IMR-90 (cell line): ENCODE data around the gene SYNGR4. TPM values are rescaled to one million over a fixed set of nuclear protein-coding genes. Genes with fewer than 3 reads are reported as not detected.

Experiments
- ATAC-seq: fragments of 200-7000 bp; cut with Tn5 transposase; 2 replicates; pipeline ENCODE4 v1.9.1; 2020; ENCODE audit warnings: low read depth, mild to moderate bottlenecking, moderate library complexity
- BruUV-seq: library from RNA; stranded (reverse); fragments of 400-500 nt; replicated peaks from 2 replicates; lab custom pipeline; 2021; lab: Mats Ljungman, UMichigan
- CTCF ChIA-PET: fragments of 300-600 bp; formaldehyde crosslinking; extraction: SDS; loops from one replicate; lab custom pipeline; 2021; ENCODE audit warnings: antibody characterized with exemption; lab: Yijun Ruan, JAX
- POLR2A ChIA-PET: fragments of 300-600 bp; sonication (Branson Sonifier 250); formaldehyde crosslinking; loops from one replicate; lab custom pipeline; 2022; ENCODE audit warnings: antibody characterized with exemption; ENCODE audit not compliant: unreplicated experiment; lab: Charles Lee
- DNase-seq: peaks from one replicate; pipeline ENCODE4 v3.0.0; 2013
- H2AFZ ChIP-seq: replicated peaks from 2 replicates; pipeline ENCODE3; 2013; ENCODE audit warnings: low read length, mild to moderate bottlenecking; ENCODE audit not compliant: poor library complexity
- H2AK5ac ChIP-seq: 2 replicates; pipeline ENCODE4 v1.6.1; 2013; ENCODE audit warnings: low read depth, low read length, inconsistent platforms
- H2AK9ac ChIP-seq: replicated peaks from 2 replicates; pipeline ENCODE3; 2013; ENCODE audit warnings: mild to moderate bottlenecking, low read depth, low read length, moderate library complexity; ENCODE audit not compliant: poor library complexity
- H2BK120ac ChIP-seq: 2 replicates; pipeline ENCODE4 v1.6.1; 2013; ENCODE audit warnings: low read depth, low read length, inconsistent platforms
- H2BK15ac ChIP-seq: 3 replicates; pipeline ENCODE4 v1.6.1; 2013; ENCODE audit warnings: low read depth, low read length, inconsistent platforms
- H2BK20ac ChIP-seq: 2 replicates; pipeline ENCODE4 v1.6.1; 2013; ENCODE audit warnings: low read depth, mild to moderate bottlenecking, inconsistent platforms, low read length, moderate library complexity
- H2BK5ac ChIP-seq: 2 replicates; pipeline ENCODE4 v1.6.1; 2013; ENCODE audit warnings: mild to moderate bottlenecking, low read depth, low read length, inconsistent platforms; ENCODE audit not compliant: poor library complexity, severe bottlenecking
- H3K14ac ChIP-seq: replicated peaks from 2 replicates; pipeline ENCODE4 v1.6.1; 2013; ENCODE audit warnings: low read depth, low read length, inconsistent platforms
- H3K18ac ChIP-seq: 2 replicates; pipeline ENCODE4 v1.6.1; 2013; ENCODE audit warnings: low read depth, low read length, control low read depth
- H3K23ac ChIP-seq: 2 replicates; pipeline ENCODE4 v1.6.1; 2013; ENCODE audit warnings: low read depth, low read length, inconsistent platforms
- H3K27ac ChIP-seq: 2 replicates; pipeline ENCODE4 v1.5.1; 2013; ENCODE audit warnings: mild to moderate bottlenecking, control low read depth, low read length; ENCODE audit not compliant: insufficient read depth
- H3K27me3 ChIP-seq: 2 replicates; pipeline ENCODE4 v1.6.1; 2013; ENCODE audit warnings: low read length; ENCODE audit not compliant: control insufficient read depth, insufficient read depth
- H3K36me3 ChIP-seq: 2 replicates; pipeline ENCODE4 v1.6.1; 2013; ENCODE audit warnings: low read length, mixed read lengths; ENCODE audit not compliant: control insufficient read depth, insufficient read depth
- H3K4ac ChIP-seq: 2 replicates; pipeline ENCODE4 v1.6.1; 2013; ENCODE audit warnings: low read depth, low read length, inconsistent platforms
- H3K4me1 ChIP-seq: 2 replicates; pipeline ENCODE4 v1.6.1; 2013; ENCODE audit warnings: low read length, mixed read lengths; ENCODE audit not compliant: control insufficient read depth, insufficient read depth
- H3K4me2 ChIP-seq: 2 replicates; pipeline ENCODE4 v1.6.1; 2013; ENCODE audit warnings: low read depth, mild to moderate bottlenecking, control low read depth, low read length, moderate library complexity
- H3K4me3 ChIP-seq: 2 replicates; pipeline ENCODE4 v1.5.1; 2013; ENCODE audit warnings: low read depth, mild to moderate bottlenecking, control low read depth, low read length, moderate library complexity; ENCODE audit not compliant: insufficient read depth
- H3K56ac ChIP-seq: 2 replicates; pipeline ENCODE4 v1.6.1; 2013; ENCODE audit warnings: low read length, inconsistent platforms; ENCODE audit not compliant: insufficient read depth; ENCODE audit errors: extremely low read depth
- H3K79me1 ChIP-seq, 2 experiments: 2 replicates each; pipeline ENCODE4 v1.6.1; 2013; ENCODE audit warnings: low read length in 2 of 2, inconsistent platforms in 1 of 2, low read depth in 1 of 2
- H3K9ac ChIP-seq: 2 replicates; pipeline ENCODE4 v1.6.1; 2013; ENCODE audit warnings: low read depth, low read length, control low read depth
- H3K9me1 ChIP-seq: 2 replicates; pipeline ENCODE4 v1.6.1; 2013; ENCODE audit warnings: low read length, inconsistent platforms; ENCODE audit not compliant: insufficient read depth
- H3K9me3 ChIP-seq: 2 replicates; pipeline ENCODE4 v1.6.1; 2013; ENCODE audit warnings: low read length; ENCODE audit not compliant: control insufficient read depth, insufficient read depth
- H4K20me1 ChIP-seq: 2 replicates; pipeline ENCODE4 v1.6.1; 2013; ENCODE audit warnings: low read length, inconsistent platforms; ENCODE audit not compliant: insufficient read depth
- H4K5ac ChIP-seq: 2 replicates; pipeline ENCODE4 v1.6.1; 2013; ENCODE audit warnings: mild to moderate bottlenecking, low read depth, low read length, control low read depth
- H4K8ac ChIP-seq, 2 experiments: 2 replicates each; pipeline ENCODE4 v1.6.1; 2013; ENCODE audit warnings: low read depth in 2 of 2, low read length in 2 of 2, control low read depth in 1 of 2, inconsistent platforms in 1 of 2
- H4K91ac ChIP-seq: 2 replicates; pipeline ENCODE4 v1.6.1; 2013; ENCODE audit warnings: low read depth, low read length, inconsistent platforms; ENCODE audit not compliant: insufficient read depth
- BHLHE40 ChIP-seq: fragments of 150-350 bp; IDR thresholded peaks from 2 replicates; pipeline ENCODE4 v1.6.1; 2016; ENCODE audit warnings: mild to moderate bottlenecking, low read depth, low read length
- CEBPB ChIP-seq: IDR thresholded peaks from 2 replicates; pipeline ENCODE4 v1.6.1; 2012; ENCODE audit warnings: low read depth, low read length, improper control_type of control experiment
- CHD1 ChIP-seq: IDR thresholded peaks from 2 replicates; pipeline ENCODE4 v1.6.1; 2012; ENCODE audit warnings: low read depth, low read length, improper control_type of control experiment
- MAFK ChIP-seq: IDR thresholded peaks from 2 replicates; pipeline ENCODE4 v1.6.1; 2012; ENCODE audit warnings: low read depth, low read length, improper control_type of control experiment
- MAZ ChIP-seq: IDR thresholded peaks from 2 replicates; pipeline ENCODE4 v1.6.1; 2012; ENCODE audit warnings: low read depth, mild to moderate bottlenecking, low read length, improper control_type of control experiment, moderate library complexity, borderline replicate concordance
- NFE2L2 ChIP-seq: fragments of 150-350 bp; IDR thresholded peaks from 2 replicates; pipeline ENCODE4 v1.6.1; 2016; ENCODE audit warnings: low read depth, mild to moderate bottlenecking, low read length
- POLR2A ChIP-seq: IDR thresholded peaks from 2 replicates; pipeline ENCODE4 v1.6.1; 2012; ENCODE audit warnings: mild to moderate bottlenecking, low read depth, low read length
- RAD21 ChIP-seq: IDR thresholded peaks from 2 replicates; pipeline ENCODE4 v1.6.1; 2012; ENCODE audit warnings: low read length, improper control_type of control experiment
- RCOR1 ChIP-seq: IDR thresholded peaks from 2 replicates; pipeline ENCODE4 v1.6.1; 2012; ENCODE audit warnings: mild to moderate bottlenecking, low read length, improper control_type of control experiment; ENCODE audit not compliant: insufficient replicate concordance
- SMC3 ChIP-seq: fragments of 150-350 bp; IDR thresholded peaks from 2 replicates; pipeline ENCODE4 v1.6.1; 2016; ENCODE audit warnings: low read depth, mild to moderate bottlenecking, antibody characterized with exemption, low read length, moderate library complexity
- WGBS, 2 experiments: methylation state at CpG; one replicate each; pipeline versions ENCODE4 v1.1.5 to v1.1.7; 2013; ENCODE audit warnings: missing lambda C conversion rate in 2 of 2; ENCODE audit not compliant: insufficient read length in 1 of 2; ENCODE audit errors: extremely low coverage in 2 of 2; 5-methylcytosine and 5-hydroxymethylcytosine counted together
- dilution Hi-C: fragments of 300-500 bp; cut with HindIII; formaldehyde crosslinking; loops from one replicate; pipeline ENCODE4 v1.14.3; 2018; ENCODE audit warnings: low sequenced_read_pairs; ENCODE audit not compliant: unreplicated experiment
- in situ Hi-C: fragments of 300-500 bp; cut with MboI; formaldehyde crosslinking; loops from 3 replicates; pipeline ENCODE4 v1.14.3; 2019; ENCODE audit warnings: low sequenced_read_pairs, inconsistent platforms, mixed read lengths
- intact Hi-C: fragments of 100-400 bp; cut with micrococcal nuclease; formaldehyde crosslinking; loops from 2 replicates; pipeline ENCODE4 v1.10.0; 2022
- polyA plus RNA-seq, 3 experiments: library from polyadenylated mRNA; depleted of rRNA; stranded (reverse); fragments of >200 nt; gene quantifications; 2 replicates each; pipeline ENCODE4 v1.2.3, GENCODE V29; 2012; ENCODE audit warnings: low replicate concordance in 1 of 3
- total RNA-seq: library from RNA; depleted of rRNA; stranded (reverse); fragments of >200 nt; gene quantifications from 2 replicates; pipeline ENCODE4 v1.2.3, GENCODE V29; 2012
- TF ChIP-seq, protein P1 (sequence below): conservative IDR thresholded peaks from 2 replicates; pipeline ENCODE4 v1.5.1; 2012; ENCODE audit warnings: mild to moderate bottlenecking, low read depth, low read length, improper control_type of control experiment
- TF ChIP-seq, protein P2 (sequence below): fragments of 150-350 bp; IDR thresholded peaks from 2 replicates; pipeline ENCODE4 v1.6.1; 2017; ENCODE audit warnings: mild to moderate bottlenecking, antibody characterized with exemption, low read length, low read depth

SYNGR4 gene
- total and polyA plus RNA-seq, 2 of the 4 experiments (the other 2 are of a cell fraction) = not detected

DNA sequence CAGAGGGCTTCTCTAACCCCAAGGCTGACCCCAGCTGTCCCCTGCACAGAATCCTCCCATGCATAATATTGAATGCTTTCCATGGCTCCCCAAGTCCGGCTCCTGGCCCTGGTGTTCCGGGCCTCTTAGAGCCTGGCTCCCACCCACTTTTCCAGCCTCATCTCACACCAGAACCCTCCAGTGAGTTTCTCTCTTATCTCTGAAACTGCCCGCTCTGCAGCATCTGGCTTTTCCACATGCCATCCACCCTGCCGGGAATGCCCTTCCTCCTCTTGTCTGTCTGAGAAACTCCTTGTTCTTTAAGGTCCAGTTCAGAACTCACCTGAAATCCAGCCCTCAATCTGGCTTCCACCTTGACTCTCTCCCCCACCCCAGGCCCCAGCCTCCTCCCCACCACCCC is 6.8 kb downstream of the SYNGR4 start:
- Histone ChIP-seq H4K5ac (no peak overlapping the region), H4K91ac (no peak overlapping the region), H3K27me3 (peaks cover 2% of the 10 kb centered on the region; the same call in 1 of the 2 replicates), H3K4me2 (no peak overlapping the region), H3K56ac (no peak overlapping the region), H3K9me1 (no peaks in the 10 kb centered on the region), H3K18ac (no peak overlapping the region), H2AK9ac (no peak overlapping the region), H4K20me1 (no peaks in the 10 kb centered on the region), H3K9ac (no peak overlapping the region), H3K27ac (no peak overlapping the region), H2BK120ac (no peak overlapping the region), H2BK20ac (no peak overlapping the region), H3K4ac (no peak overlapping the region), H3K14ac (no peak overlapping the region), H3K4me1 (no peaks in the 10 kb centered on the region), H3K79me1 (no peaks in the 10 kb centered on the region), H3K4me3 (no peak overlapping the region), H2AFZ (no peak overlapping the region), H2AK5ac (no peak overlapping the region), H2BK5ac (no peak overlapping the region), H2BK15ac (no peak overlapping the region), H4K8ac (no peak overlapping the region), H3K36me3 (no peaks in the 10 kb centered on the region), H3K23ac (no peak overlapping the region), H3K9me3 (no peaks in the 10 kb centered on the region)
- WGBS, 2 experiments = 94% methylated on average over 2 of the region's 4 CpGs; no CpG with 5 or more reads in 1 of the 2 experiments
- intact Hi-C loops = no loop called here
- no TSS peak for BruUV-seq
- no peak for ATAC-seq
- in situ Hi-C loops = no loop called here
- dilution Hi-C loops = no loop called here
- TF ChIP-seq, protein P1, sequence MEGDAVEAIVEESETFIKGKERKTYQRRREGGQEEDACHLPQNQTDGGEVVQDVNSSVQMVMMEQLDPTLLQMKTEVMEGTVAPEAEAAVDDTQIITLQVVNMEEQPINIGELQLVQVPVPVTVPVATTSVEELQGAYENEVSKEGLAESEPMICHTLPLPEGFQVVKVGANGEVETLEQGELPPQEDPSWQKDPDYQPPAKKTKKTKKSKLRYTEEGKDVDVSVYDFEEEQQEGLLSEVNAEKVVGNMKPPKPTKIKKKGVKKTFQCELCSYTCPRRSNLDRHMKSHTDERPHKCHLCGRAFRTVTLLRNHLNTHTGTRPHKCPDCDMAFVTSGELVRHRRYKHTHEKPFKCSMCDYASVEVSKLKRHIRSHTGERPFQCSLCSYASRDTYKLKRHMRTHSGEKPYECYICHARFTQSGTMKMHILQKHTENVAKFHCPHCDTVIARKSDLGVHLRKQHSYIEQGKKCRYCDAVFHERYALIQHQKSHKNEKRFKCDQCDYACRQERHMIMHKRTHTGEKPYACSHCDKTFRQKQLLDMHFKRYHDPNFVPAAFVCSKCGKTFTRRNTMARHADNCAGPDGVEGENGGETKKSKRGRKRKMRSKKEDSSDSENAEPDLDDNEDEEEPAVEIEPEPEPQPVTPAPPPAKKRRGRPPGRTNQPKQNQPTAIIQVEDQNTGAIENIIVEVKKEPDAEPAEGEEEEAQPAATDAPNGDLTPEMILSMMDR = no peak
- TF ChIP-seq POLR2A (no peak), CEBPB (no peak), RAD21 (no peak), MAZ (no peak), CHD1 (no peak), MAFK (no peak), SMC3 (no peak), BHLHE40 (no peak), NFE2L2 (no peak), RCOR1 (no peak)
- TF ChIP-seq, protein P2, sequence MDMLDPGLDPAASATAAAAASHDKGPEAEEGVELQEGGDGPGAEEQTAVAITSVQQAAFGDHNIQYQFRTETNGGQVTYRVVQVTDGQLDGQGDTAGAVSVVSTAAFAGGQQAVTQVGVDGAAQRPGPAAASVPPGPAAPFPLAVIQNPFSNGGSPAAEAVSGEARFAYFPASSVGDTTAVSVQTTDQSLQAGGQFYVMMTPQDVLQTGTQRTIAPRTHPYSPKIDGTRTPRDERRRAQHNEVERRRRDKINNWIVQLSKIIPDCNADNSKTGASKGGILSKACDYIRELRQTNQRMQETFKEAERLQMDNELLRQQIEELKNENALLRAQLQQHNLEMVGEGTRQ = no peak
- ChIA-PET CTCF (interaction anchor here (0.6 to 0.8 kb wide), 2 partner anchors 20 to 31 kb away, joined by 3 to 7 read pairs; partner anchors contain the start of gene KDELR1), POLR2A (no interaction called here)
- DNase-seq = no peak
